ENCODE measurements around the gene RAD51B. TPM values are rescaled to one million over a fixed set of nuclear protein-coding genes. Genes with fewer than 3 reads are reported as not detected.
"Not testable (repeated sequence)": the region's sequence is repeated elsewhere in the genome, so short reads cannot be mapped to it uniquely, and the experiment has no call there.

Gene RAD51B
- total RNA-seq, 1 donor from 2014 or later = 3.8 TPM

DNA sequence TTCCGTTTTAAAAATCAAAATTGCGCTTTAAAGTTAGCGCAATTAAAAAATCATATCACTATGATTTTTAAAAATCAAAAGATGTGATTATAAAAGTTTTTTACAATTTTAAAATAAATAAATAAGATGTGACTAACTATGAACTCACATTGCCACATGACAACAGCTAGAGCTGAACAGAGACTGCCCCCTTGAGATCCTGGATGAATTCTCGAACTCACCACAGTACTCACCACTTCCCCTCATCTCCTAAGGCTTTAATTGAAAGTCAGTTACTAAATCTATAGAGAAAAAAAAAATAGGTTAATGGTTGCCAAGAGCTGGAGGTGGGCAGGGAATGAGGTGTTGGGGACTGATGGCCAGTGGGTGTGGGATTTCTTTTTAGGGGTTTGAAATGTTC is 589.1 kb downstream of the RAD51B start:
- DNase-seq (ENCODE audit: low spot score) = no peak
- intact Hi-C loops (cut with DNase I) = no loop called here

DNA sequence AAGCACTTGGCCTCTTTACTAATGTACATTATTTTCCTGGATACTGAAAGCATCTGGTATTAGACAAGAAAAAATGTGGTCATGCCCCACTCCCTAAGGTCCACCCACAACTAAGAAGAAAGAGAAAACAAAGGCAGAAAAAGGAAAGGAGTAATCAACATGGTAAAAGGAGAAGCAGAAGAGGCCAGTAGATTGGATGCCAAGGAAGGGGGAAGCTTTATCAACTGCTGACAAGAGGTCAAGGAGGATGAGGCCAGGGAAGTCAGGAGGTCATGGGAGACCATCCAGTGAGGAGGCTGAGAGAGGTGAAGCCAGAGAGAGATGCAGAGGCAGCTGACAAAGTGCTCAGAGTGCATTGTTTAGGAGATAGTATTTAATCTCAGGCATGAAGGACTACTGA is 589.8 kb downstream of the RAD51B start:
- intact Hi-C loops (cut with DNase I) = no loop called here
- DNase-seq (ENCODE audit: low spot score) = no peak

DNA sequence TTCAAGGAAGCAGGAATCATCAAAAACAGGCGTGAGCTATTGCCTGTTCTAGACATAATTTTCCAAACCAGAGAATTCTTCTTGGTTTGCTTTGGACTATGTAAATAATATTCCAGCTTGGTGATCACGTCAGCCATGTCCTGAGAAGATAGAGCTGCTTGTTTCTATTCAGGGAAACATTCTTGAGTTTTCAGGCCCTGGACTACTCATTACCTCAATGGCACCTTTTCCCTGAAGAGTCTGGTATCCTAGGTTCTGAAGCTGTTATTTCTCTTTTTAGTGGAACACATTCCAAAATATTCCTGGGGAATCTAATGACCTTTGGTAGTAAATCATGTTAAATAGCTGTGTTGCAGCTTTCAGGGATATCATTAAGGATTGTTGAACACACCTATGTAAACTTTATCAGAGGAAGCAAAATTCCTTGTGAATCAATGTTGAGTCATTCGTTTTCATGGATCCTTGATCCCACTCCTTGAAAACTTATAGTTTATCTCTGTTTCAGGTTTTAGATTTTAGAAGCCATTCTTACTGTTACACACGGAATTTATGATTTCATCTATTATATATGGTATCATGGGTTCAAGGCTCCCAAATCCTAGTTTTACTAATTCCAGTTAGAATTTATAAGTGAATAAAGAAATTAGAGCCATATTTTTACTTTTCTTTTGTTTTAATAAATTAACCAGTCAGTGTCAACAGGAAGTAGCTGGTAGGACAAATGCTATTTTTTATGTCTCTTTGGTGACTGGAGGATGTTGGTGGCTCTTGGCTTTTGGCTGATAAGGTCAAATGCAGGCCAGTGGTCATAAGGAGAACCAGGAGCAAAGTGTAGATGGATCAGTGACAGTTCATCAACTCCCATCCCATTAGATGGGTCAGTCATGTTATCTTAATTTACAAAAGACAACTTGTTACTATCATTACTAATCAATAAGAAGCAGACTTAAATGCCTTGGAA is 593.2 kb downstream of the RAD51B start:
- no peak for DNase-seq (ENCODE audit: low spot score)
- intact Hi-C loops (cut with DNase I) = no loop called here

DNA sequence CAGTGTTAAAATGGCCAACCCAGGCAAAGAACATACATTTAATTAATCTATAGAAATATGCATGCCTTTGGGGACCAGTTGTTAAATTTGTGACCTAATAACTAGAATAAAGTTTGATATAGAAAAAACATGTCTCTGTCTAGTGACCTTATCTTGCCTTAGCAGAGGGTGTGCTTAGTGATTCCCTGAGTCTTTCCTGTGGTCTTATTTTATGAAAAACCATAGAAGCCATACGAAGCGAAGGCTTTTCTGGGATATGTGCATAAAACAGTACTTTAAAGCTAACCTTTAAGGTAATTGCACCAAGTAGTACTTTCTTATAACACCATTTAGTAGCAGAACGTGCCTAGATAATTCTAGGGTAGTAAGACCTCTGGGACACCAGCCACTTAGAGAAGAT is 593.9 kb downstream of the RAD51B start:
- intact Hi-C loops (cut with DNase I) = no loop called here
- no peak for DNase-seq (ENCODE audit: low spot score)

DNA sequence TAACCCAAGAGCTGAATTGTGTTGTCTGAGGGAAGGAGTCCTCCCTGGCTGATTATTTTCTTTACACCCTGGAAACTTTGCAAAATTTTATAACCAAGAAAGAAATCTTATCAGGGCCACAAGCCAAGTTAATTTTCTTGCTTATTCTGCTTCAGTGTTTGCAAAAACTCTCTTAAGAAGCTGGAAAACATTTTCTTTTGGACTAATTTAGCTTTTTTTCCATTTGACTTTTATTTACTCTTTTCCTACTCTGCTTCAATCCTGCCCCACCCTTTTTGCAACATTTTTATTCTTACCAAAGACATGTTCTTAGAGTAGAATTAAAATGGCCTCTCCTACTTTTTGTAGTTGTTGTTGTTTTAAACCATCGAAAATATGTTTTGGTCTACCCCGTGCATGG is 594.5 kb downstream of the RAD51B start:
- intact Hi-C loops (cut with DNase I) = no loop called here
- no peak for DNase-seq (ENCODE audit: low spot score)

DNA sequence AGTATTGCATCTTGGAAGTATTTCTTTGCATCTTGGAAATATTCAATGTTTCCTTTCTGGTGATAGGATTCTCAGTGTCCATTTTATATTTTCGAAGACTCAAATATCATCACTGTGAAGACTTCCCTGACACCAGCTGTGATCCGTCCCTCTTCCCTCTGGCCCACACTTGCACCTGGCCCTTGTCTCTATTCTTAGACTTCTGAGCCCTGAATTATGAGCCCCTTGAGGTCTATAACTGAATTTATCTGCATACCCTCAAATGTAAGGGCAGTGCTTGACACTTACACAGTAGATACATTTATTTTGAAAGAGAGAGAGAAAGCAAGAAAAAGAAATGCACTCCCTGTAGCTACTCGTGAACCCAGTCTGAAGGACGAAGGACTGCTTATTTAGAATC is 596.6 kb downstream of the RAD51B start:
- intact Hi-C loops (cut with DNase I) = no loop called here
- no peak for DNase-seq (ENCODE audit: low spot score)

DNA sequence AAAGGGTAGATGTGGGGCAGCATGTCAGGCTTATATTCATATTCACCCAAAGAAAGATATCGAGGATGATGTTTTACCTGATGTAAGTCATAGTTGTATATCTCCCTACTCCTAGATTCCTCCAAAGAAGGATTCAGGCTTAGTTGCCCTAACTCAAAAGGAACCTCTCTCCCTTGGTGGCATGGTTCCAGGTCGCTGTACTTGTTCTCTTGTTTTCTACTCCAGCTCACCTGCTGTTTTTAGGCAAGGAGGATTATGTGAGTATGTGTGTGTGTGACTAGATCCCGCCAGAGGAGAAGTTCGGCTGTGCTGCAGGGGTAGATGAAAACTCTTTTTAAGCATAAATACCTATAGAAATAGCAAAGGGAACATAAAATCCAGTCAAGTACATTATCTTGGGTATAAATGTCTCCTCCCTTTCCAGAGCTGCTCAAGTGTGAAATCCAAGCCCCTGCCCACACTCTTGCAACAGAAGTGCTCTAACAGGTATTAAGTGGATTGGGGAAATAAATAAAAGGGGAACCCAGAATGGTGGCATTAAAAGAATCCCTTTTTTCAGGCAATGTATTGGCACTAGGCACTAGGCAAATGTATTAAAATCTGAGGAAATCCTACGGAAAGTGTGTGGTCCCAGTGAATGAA is 597.6 kb downstream of the RAD51B start:
- DNase-seq (ENCODE audit: low spot score) = no peak
- intact Hi-C loops (cut with DNase I) = no loop called here

DNA sequence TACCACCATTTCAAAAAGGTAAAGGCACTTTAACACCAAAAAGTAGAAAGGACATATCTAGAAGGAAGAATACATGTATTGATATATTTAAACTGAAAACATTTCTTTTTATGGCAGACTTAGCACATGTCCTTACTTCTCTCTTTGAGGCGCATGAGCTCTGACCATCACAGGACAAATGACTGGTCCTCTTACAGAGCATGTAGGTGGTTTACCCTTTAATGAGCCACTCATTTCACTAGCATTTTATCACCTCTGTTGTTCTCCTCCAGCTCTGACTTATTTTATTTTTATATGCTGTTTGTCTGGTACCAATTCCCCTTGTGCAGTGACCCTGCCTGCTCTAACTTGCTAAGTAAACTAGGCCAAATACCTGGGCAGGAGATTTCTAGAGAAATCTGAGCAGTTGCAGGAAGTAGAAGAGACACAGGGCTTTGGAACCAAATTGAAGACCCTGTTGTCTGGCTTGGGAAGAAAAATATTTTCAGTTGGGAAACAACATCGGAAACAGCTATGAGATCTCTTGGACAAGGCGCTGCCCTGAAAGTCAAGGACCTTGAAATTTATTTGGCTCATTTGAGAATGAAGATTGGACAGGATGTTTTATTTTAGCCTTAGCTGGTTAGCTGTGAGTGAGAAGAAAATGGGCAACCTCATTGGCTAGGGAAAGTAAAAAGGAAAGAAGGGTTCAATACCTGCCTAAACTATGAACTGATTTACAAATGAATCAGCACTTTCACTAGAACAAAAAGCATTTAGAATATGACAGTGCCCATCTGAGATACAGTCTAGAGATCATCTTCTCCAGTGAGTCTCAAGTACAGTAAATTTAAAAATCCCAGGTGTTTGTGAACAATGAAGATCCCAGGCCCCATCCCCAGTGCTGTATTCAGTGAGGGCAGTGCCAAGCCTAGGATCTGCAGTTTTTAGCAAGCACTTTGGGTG is 598.9 kb downstream of the RAD51B start:
- intact Hi-C loops (cut with DNase I) = no loop called here
- DNase-seq (ENCODE audit: low spot score) = no peak

DNA sequence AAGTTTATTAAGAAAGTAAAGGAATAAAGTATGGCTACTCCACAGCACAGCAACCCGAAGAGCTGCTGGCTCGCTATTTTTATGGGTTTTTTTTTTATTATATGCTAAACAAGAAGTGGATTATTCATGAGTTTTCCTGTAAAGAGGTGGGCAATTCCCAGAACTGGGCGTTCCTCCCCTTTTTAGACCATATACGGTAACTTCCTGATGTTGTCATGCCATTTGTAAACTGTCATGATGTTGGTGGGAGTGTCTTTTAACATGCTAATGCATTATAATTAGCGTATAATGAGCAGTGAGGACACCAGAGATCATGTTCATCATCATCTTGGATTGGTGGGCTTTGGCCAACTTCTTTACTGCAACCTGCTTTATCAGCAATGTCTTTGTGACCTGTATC is 600.8 kb downstream of the RAD51B start:
- intact Hi-C loops (cut with DNase I) = no loop called here
- DNase-seq (ENCODE audit: low spot score) = no peak

DNA sequence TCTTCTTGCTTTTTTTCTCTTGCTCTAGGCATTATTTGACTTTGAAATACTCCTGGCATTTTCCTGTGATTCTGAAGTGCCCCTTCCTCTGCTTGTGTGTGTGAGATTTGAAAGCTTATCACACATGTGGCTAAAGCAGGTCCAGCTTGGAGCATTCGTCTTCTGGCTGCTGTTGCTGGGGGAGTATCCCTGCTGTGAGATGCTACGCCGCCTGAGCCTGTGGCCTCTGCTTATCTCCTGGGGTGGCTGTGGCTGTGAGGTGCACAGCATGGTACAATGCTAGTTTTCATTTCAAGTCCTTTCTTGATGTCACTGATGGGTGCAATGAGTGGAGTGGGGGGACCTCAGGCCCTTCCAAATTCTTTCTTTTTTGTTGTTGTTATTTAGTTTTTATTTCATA is 601.5 kb downstream of the RAD51B start:
- intact Hi-C loops (cut with DNase I) = no loop called here

DNA sequence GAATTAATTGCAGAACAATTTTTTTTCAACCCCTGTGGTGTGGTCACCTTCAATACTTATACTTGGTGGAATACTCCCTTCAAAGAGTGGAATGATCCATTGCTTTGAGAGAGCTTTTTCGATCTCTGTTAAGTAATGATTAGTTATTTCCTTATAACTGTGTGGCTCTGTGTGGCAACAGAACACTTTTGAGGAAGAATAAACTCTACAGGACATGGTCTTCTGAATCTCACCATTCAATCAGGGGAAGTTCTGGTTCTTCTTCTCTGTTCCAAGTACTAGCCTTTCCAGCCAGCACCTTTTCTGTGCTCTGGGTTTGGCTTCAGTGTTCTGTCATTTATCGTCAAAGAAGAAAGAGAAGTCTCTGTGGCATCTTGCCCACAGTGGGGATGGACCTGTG is 604.1 kb downstream of the RAD51B start:
- intact Hi-C loops (cut with DNase I) = no loop called here
- DNase-seq (ENCODE audit: low spot score) = no peak

More for the DNA sequence above, 601.5 kb downstream of the RAD51B start:
- DNase-seq (ENCODE audit: low spot score) = no peak

DNA sequence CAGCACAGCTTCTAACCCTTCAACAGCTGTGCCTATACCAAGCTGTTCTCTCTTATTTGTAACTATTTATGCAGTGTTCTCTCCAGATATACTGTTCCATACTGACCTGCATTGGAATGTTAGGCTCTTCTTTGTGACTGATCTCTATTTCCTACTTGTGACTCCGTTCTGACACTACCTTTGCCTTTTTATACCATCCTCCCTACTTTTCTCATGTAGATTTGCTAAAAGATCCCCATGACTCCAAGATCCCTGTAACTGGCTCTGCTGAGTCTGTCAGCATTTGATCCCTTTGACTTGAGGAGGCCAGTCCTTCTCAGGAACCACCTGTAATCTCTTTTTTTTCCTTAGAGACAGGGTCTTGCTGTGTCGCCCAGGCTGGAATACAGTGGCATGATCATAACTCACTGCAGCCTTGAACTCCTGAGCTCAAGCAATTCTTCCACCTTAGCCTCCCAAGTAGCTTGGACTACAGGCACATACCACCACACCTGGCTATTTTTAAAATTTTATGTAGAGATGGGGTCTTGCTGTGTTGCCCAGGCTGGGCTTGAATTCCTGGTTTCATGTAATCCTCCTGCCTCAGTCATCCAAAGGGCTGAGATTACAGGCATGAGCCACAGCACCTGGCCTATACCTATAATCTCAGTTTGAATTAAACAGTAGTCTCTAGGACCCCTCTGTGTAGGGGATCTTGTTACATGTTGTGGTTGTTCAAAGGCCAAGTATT is 605.0 kb downstream of the RAD51B start:
- DNase-seq (ENCODE audit: low spot score) = no peak
- intact Hi-C loops (cut with DNase I) = no loop called here

DNA sequence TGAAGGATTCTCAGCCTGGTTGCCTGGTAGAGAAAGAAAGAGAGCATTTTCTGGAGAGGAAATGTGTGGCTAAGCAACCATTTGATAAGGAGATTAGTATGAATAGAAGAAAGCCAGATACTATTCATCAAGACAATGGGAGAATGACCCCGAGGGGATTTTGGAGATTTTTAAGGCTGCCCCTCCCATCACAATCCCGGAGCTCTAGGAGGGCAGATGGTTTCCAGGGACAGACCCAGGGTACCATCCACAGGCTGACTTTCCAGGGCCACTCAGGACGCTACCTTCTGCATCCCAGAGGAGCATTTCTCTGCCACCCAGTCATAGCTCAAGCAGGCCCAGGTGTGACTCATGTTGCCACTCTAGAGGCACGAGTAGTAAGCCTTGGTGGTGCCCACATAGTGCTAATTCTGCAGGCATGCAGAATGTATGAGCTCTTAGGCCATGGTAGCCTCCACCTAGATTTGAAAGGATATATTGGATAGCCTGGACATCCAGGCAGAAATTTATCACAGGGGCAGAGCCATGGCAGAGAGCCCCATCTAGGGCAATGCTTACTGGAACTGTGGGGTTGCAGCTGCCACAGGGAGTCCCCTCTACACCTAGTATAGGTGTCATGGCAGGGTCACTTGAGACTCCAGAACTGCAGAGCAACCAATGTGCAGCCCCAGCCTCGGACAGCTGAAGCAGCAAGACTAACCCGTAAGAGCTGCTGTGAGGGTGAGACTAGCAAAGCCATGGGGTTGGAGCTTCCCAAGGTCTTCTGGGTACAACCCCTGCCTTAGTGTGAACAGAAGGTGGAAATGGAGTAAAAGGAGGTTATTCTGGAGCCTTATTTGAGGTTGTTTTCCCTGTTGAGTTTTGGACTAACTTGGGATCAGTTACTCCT is 607.3 kb downstream of the RAD51B start:
- no peak for DNase-seq (ENCODE audit: low spot score)
- intact Hi-C loops (cut with DNase I) = no loop called here

DNA sequence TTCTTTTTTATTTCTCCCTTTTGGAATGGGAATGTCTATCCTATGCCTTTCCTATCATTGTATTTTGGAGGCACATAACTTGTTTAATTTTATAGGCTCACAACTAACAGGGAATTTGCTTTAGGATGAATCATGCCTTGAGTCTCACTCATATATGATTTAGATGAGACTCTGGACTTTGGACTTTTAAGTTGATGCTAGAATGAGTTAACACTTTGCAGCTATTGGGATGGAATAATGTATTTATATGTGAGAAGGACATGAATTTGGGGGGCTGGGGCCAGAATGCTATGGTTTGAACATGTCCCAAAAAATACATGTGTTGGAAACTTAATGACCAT is 607.9 kb downstream of the RAD51B start:
- DNase-seq (ENCODE audit: low spot score) = no peak
- intact Hi-C loops (cut with DNase I) = no loop called here

DNA sequence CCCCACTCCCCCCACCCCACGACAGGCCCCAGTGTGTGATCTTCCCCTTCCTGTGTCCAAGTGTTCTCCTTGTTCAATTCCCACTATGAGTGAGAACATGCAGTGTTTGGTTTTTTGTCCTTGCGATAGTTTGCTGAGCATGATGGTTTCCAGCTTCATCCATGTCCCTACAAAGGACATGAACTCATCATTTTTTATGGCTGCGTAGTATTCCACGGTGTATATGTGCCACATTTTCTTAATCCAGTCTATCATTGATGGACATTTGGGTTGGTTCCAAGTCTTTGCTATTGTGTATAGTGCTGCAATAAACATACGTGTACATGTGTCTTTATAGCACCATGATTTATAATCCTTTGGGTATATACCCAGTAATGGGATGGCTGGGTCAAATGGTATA is 609.3 kb downstream of the RAD51B start:
- intact Hi-C loops (cut with DNase I); DNase-seq (ENCODE audit: low spot score): not testable (repeated sequence)

DNA sequence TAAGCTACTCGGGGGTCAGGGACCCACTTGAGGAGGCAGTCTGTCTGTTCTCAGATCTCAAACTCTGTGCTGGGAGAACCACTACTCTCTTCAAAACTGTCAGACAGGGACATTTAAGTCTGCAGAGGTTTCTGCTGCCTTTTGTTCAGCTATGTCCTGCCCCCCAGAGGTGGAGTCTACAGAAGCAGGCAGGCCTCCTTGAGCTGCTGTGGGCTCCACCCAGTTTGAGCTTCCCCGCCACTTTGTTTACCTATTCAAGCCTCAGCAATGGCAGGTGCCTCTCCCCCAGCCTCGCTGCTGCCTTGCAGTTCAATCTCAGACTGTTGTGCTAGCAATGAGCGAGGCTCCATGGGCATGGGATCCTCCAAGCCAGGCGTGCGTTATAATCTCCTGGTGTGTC is 614.6 kb downstream of the RAD51B start:
- DNase-seq (ENCODE audit: low spot score); intact Hi-C loops (cut with DNase I): not testable (repeated sequence)

DNA sequence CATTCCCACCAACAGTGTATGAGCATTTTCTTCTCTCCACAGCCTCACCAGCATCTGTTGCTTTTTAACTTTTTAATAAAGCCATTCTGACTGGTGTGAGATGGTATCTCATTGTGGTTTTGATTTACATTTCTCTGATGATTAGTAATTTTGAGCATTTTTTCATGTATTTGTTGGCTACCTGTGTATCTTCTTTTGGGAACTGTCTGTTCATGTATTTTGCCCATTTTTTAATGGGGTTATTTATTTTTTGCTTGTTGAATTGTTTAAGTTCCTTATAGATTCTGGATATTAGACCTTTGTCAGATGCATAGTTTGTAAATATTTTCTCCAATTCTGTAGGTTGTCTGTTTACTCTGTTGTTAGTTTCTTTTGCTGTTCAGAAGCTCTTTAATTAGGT is 616.1 kb downstream of the RAD51B start:
- DNase-seq (ENCODE audit: low spot score); intact Hi-C loops (cut with DNase I): not testable (repeated sequence)

DNA sequence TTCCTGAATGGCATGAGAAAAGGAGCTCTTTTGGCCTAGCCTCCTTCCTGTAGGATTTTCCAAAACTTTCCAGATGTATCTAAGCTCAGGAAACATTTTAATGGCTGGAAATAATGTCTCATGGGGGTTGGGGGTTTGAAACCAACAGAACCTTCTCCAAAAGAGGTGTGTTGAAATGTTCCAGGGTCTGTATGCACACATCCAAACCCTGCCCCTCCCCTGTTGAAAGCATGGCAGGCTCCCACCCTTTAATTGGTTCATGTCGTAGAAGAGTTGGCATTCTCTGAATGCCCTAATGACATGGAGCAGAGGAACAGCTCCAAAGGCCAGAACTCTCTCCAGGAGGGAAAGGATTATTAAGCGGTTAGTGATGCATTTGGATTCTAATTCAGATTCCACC is 620.1 kb downstream of the RAD51B start:
- intact Hi-C loops (cut with DNase I) = no loop called here
- DNase-seq (ENCODE audit: low spot score) = no peak
